ENCODE measurements around the gene TLL2. TPM values are rescaled to one million over a fixed set of nuclear protein-coding genes. Genes with fewer than 3 reads are reported as not detected.

The TLL2 gene
- total RNA-seq, 4 donors from 2014 or later, result 0.40 to 0.62 TPM; not detected in 2

- 73 to 89% methylated on average over 2 to 3 of the region's 3 CpGs for WGBS, 2 donors
- H3K4me1 ChIP-seq, result peaks cover 0 to 3% (median 0%) of the 10 kb centered on the region in 3 donors
- H3K27me3 ChIP-seq, result peaks cover 0 to 16% (median 0%) of the 10 kb centered on the region in 4 donors
- H3K27ac ChIP-seq, result no peak overlapping the region
- intact Hi-C loops (cut with DNase I), result no loop called here
- no peak overlapping the region for H3K4me3 ChIP-seq
- DNase-seq, result no peak
- no peaks in the 10 kb centered on the region for H3K9me3 ChIP-seq
- TF ChIP-seq CTCF (IDR thresholded peaks at IDR 0.05) (no peak), POLR2A (IDR thresholded peaks at IDR 0.05) (no peak)
- H3K36me3 ChIP-seq, result no peaks in the 10 kb centered on the region
Measured at GRCh38 chr10:96419351-96419750, 94.4 kb downstream of the TLL2 start.

- no peak overlapping the region for H3K4me3 ChIP-seq
- H3K9me3 ChIP-seq, result no peaks in the 10 kb centered on the region
- TF ChIP-seq POLR2A (IDR thresholded peaks at IDR 0.05) (no peak), CTCF (IDR thresholded peaks at IDR 0.05) (no peak)
- peaks cover 0 to 3% (median 0%) of the 10 kb centered on the region in 3 donors for H3K4me1 ChIP-seq
- intact Hi-C loops (cut with DNase I), result no loop called here
- H3K36me3 ChIP-seq, result no peaks in the 10 kb centered on the region
- H3K27ac ChIP-seq, result no peak overlapping the region
- DNase-seq, result no peak
- H3K27me3 ChIP-seq, result peaks cover 0 to 20% (median 0%) of the 10 kb centered on the region in 4 donors
Measured at GRCh38 chr10:96418582-96418981, 95.1 kb downstream of the TLL2 start.

- no peak for TF ChIP-seq CTCF (IDR thresholded peaks at IDR 0.05)
- no peak for TF ChIP-seq POLR2A (IDR thresholded peaks at IDR 0.05)
- H3K9me3 ChIP-seq, result no peaks in the 10 kb centered on the region
- no peak overlapping the region for H3K4me3 ChIP-seq
- intact Hi-C loops (cut with DNase I), result no loop called here
- peaks cover 0 to 32% (median 0%) of the 10 kb centered on the region in 4 donors for H3K27me3 ChIP-seq
- H3K36me3 ChIP-seq, result no peaks in the 10 kb centered on the region
- 50 to 71% methylated on average over 1 of the region's 3 CpGs for WGBS, 2 donors
- no peak for DNase-seq
- no peak overlapping the region for H3K27ac ChIP-seq
- peaks cover 0 to 3% (median 0%) of the 10 kb centered on the region in 3 donors for H3K4me1 ChIP-seq
Measured at GRCh38 chr10:96417441-96417840, 96.3 kb downstream of the TLL2 start.

GRCh38 chr10:96416643-96417042 is 97.1 kb downstream of the TLL2 start:
- H3K36me3 ChIP-seq, result no peaks in the 10 kb centered on the region
- intact Hi-C loops (cut with DNase I), result no loop called here
- H3K4me1 ChIP-seq, result peaks cover 0 to 3% (median 0%) of the 10 kb centered on the region in 3 donors
- H3K4me3 ChIP-seq, result no peak overlapping the region
- 28 to 47% methylated on average over 5 to 7 of the region's 7 CpGs for WGBS, 2 donors
- H3K27me3 ChIP-seq, result peaks cover 0 to 38% (median 0%) of the 10 kb centered on the region in 4 donors
- TF ChIP-seq POLR2A (IDR thresholded peaks at IDR 0.05), result no peak
- no peak for TF ChIP-seq CTCF (IDR thresholded peaks at IDR 0.05)
- DNase-seq, result no peak
- H3K27ac ChIP-seq, result no peak overlapping the region
- H3K9me3 ChIP-seq, result no peaks in the 10 kb centered on the region

GRCh38 chr10:96415891-96416554 is 97.7 kb downstream of the TLL2 start:
- peaks cover 0 to 3% (median 0%) of the 10 kb centered on the region in 3 donors for H3K4me1 ChIP-seq
- H3K36me3 ChIP-seq, result no peaks in the 10 kb centered on the region
- H3K4me3 ChIP-seq, result no peak overlapping the region
- DNase-seq, result no peak
- H3K9me3 ChIP-seq, result no peaks in the 10 kb centered on the region
- H3K27ac ChIP-seq, result no peak overlapping the region
- TF ChIP-seq POLR2A (IDR thresholded peaks at IDR 0.05), result no peak
- TF ChIP-seq CTCF (IDR thresholded peaks at IDR 0.05), result no peak
- peaks cover 0 to 43% (median 0%) of the 10 kb centered on the region in 4 donors for H3K27me3 ChIP-seq
- intact Hi-C loops (cut with DNase I), result no loop called here
- 74 to 83% methylated on average over 5 of the region's 5 CpGs for WGBS, 2 donors

All from esophagus squamous epithelium (tissue), 5 donors.